HG02623 (cell line): ENCODE results near the gene HYKK.
"Not testable (repeated sequence)": the region's sequence is repeated elsewhere in the genome, so short reads cannot be mapped to it uniquely, and the experiment has no call there.

Experiments used
- ATAC-seq: cut with Tn5 transposase; IDR thresholded peaks from one replicate; pipeline ENCODE4 v1.9.1; 2021; ENCODE audit warnings: moderate library complexity; ENCODE audit not compliant: unreplicated experiment

HYKK gene, protein sequence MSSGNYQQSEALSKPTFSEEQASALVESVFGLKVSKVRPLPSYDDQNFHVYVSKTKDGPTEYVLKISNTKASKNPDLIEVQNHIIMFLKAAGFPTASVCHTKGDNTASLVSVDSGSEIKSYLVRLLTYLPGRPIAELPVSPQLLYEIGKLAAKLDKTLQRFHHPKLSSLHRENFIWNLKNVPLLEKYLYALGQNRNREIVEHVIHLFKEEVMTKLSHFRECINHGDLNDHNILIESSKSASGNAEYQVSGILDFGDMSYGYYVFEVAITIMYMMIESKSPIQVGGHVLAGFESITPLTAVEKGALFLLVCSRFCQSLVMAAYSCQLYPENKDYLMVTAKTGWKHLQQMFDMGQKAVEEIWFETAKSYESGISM

DNA sequence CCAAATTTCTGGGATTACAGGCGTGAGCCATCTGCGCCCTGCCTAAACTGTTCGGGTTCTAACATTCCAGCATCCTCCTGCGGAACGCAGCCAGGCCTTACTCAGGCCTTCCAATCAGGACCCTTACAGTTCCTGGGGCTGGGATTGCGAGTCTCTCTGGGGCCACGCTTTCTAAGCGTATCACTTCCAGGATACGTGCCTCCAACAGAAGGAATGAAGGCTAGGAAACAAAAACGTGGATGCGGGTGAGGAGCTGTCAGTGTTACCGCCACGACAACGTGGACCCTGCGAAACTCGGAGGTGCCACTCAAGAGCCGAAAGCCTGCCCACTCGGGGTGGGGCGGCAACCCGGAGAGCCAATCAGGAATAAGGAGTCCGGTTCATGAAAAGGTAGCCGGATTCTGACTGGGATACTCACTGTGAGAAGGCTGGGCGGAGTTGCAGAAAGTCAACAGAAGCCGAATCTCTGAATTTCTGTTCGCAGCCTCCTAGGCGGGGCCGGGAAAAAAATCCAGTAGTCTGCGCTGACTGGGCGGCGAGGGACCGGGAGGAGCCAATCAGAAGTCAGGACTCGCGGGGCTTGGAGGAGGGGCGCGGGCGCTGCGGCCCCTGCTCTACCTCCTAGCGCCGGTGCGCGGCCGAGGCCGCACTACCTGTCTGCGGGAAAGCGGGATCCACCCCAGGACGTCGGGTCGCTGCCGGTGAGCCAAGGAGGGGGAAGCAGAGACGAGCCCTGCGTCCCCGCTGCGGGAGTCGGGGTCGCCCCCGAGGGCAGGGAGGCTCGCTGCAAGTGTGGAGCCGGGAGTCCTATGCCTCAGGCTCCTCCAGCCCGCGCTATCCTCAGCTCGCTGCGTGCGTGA is at the start of gene HYKK:
HYKK (plus strand) TSS at position 607 of the 860 bp plus-strand sequence. CDS start 5,512 bp downstream, outside the sequence.
- ATAC-seq = peak; percentile 80

DNA sequence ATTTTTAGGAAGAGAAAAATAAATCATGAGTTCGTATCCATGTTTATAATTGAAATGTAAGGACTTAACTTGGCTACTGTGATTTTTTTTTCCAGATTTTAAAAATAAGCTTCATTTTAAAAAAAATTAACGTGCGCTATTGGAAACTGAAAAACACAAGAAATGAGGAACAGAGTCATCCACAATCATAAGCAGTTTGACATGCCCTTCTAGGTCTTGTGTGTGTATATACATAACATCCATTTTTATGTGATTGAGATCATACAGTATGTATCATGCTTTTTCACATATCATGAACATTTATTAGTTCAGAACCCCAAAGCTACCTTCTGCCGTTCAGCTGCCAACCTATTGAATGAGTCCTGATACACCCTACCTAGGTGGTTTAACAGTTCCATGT is 46.6 kb upstream of the HYKK start:
- no peak for ATAC-seq

DNA sequence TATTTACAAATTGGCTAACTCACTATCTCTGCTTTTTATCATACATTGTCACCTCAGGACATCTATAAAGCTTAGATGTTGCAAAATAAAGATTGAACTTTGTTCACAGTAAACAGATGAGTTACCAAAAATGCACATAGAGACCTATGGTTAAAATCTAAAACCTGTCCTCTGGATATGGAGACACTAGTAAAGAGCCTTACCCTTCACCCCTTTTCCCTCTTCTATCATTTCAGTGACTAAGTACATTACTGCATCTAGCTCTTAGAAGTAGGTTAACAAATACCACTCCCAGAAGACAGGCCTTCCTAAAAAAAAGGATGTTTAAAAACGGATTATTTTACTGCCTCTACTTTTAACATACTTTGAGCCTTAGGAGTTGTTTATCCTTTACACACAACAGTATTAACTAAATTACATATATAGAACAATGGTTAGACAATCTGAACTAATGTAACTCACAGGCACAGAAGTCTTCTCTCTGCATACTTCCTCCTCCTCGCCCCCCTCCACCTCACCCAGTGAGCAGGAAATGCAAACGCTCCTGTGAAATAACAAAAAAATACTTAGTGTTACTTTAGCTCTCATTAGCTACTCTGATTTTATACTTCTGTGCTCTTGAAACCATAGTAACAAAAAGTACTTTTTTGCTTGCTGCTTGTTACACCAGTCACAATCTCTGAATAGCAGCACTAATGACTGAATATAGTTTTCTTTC is 46.0 kb upstream of the HYKK start:
- ATAC-seq = no peak

DNA sequence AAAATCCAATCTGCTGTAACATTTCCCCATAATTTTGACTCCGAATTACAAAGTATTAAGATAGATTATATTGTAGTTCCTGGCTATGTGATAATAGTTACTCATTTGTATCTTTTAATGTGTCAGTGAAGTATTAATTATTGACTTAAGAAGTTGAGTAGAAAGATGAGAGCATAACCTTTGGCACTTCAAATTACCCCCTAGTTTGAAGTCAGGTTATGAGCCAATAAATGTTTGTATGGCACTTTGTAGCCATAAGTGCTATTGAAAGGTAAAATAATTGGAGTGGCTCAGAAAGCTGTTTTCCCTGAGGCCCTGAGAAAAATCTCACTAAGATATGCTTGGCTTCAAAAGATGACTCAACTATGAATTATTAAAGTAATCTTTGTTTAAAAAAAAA is 38.3 kb upstream of the HYKK start:
- ATAC-seq = no peak

DNA sequence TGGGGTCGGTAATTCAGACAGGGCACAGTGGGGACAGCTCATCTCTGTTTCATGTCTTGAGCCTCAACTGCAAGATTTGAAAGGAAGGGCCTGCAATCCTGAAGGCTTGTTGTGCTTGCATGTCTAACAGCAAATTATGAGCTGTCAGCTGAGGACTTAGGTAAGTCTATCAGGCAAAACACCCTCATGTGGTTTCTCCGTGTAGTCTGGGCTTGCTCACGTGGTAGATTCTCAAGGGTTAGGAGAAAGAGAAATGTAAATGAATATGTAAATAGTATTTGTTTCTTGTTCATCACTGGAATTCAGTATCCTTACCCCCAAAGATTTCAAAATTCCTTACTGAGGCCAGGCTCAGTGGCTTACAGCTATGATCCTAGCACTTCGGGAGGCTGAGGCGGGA is 30.1 kb upstream of the HYKK start:
- no peak for ATAC-seq

DNA sequence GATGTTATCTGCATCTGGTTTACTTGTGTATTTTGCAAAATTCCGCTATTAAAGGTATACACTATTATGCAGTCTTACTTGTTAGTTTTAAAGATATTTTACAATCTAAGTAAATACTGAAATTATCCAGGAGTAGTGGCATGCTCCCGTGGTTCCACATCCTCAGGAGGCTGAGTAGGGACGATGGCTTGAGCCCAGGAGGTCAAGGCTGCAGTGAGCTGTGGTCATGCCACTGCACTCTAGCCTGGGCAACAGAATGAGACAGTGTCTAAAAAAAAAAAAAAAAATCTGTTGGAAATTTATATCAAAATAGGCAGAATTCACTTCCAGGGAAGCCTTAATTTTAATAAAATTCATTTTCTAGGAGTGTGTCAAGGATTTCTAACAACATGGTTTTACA is 27.7 kb upstream of the HYKK start:
- ATAC-seq = no peak

DNA sequence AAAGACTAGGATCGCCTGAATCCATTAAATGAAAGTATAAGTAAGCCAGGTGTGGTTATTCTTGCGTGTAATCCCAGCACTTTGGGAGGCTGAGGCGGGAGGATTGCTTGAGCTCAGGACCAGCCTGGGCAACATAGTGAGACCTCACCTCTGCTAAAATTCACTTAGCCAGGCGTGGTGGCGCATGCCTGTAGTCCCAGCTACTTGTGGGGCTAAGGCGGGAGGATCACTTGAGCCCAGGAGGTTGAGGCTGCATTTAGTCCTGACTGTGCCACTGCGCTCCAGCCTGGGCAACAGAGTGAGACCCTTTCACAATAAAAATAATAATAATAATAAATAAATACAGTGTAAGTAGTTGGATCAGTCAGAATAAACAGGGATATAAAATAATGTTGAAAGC is 25.5 kb upstream of the HYKK start:
- ATAC-seq = no peak

DNA sequence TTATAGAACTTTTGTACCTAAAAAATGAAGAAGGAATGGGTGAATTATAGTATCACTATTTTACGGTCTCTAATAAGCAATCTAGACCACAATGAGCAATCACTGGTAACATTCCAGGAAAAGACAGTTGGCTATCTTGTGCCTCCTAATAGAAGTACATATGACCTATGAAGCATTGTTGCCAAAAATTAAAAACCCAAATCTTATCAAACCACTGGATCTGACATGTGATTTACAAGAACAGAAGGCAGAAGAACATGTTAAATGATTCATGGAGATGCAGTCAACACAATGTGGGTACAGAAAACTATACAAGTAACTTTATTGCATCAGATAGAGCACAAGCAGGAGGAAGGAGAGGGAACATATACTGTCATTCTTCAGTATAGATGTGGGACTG is 14.5 kb upstream of the HYKK start:
- ATAC-seq = no peak

DNA sequence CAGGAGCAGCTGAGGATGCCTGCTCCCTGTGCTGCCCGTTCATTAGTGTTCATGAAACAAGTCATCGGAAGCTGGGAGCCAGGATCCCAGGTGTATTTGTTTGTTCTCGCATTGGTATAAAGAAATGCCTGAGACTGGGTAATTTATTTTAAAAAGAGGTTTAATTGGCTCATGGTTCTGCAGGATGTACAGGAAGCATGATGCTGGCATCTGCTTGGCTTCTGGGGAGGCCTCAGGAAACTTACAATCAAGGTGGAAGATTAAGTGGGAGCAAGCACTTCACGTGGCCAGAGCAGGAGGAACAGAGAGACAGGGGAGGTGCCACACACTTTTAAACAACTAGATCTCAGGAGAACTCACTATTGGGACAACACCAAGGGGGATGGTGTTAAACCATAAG is 5.5 kb upstream of the HYKK start:
- ATAC-seq = no peak

DNA sequence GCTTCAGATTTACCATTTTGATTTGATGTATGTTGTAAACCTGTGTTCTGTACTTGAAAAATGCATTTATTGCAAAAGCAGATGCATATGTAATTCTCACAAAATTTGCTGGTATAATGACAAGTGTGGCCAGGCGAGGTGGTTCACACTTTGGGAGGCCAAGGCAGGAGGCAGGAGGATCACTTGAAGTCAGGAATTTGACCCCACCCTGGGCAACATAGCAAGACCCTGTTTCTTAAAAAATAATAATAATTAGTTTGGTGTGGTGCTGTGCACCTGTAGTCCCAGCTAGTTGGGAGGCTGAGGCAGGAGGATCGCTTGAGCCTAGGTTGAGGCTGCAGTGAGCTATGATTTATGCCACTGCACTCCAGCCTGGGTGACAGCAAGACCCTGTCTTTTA is 4.7 kb upstream of the HYKK start:
- no peak for ATAC-seq

DNA sequence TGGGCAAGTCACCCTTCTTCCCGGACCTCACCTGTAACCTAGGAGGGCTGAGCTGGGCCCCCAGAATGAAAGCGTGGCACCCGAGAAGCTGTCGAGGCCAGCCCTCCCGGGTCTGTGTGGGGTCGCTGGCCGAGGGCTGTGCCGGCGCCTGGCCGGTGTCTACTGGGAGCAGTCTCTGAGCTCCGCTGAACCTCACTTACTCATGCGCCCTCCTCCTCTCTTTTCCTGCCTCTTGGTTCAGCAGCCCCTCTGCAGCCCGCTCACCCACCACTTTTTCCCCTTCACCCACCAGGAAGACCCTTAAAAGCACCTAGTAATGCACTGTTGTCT is 419 bp downstream of the HYKK start:
- ATAC-seq = no peak

DNA sequence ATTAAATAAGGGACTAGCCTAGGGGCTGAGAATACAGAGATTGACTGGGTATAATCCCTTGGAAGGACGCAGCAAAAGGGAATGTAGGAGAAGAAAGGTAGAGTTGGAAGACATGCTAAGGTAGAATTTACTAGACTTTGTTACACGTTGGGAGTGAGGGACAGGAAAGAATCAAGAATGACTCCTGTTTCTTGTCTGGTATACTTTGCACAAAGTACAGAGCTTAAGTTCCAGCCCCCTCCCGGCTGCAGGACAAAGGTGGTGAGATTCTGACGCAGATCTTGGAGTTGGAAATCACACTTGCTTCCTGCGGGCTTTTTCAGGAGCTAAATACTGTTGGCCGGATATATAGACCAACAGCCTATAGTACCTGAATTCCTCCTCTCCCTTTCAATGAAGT is 895 bp downstream of the HYKK start:
- no peak for ATAC-seq

DNA sequence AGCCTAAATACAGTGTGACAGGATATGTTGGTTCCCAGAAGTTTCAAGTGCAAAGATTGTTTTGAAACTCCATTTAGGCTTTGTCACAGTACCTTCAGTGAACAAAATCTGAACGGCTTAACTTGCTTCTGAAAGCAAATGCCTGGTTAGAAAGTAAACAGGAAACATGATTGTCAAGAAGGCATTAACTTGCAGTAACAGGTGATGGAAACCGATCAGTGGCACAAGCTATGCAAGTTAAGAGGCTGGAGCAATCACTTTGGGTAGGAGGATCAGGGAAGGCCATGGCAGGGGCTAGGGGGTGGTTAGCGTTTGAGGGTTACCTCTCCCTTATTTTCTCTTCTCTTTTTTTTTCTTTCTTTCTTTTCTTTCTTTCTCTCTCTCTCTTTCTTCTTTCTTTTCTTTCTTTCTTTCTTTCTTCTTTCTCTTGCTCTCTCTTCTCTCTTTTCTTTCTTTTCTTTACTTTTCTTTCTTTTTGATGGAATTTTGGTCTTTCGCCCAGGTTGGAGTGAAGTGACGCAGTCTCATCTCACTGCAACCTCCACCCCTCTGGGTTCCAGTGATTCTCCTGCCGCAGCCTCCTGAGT is 2.4 kb downstream of the HYKK start:
- no peak for ATAC-seq

DNA sequence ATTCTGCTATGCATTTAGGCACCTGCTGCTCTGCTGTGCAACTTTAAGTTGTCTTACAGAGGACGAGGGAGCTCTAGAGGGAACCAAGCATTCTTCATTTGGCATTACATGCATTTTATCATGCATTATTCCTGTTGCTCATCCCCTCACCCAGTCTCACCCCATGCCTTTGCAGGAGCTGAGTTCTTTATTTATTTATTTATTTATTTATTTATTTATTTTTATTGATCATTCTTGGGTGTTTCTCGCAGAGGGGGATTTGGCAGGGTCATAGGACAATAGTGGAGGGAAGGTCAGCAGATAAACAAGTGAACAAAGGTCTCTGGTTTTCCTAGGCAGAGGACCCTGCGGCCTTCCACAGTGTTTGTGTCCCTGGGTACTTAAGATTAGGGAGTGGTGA is 12.7 kb downstream of the HYKK start:
- not testable (repeated sequence) for ATAC-seq

DNA sequence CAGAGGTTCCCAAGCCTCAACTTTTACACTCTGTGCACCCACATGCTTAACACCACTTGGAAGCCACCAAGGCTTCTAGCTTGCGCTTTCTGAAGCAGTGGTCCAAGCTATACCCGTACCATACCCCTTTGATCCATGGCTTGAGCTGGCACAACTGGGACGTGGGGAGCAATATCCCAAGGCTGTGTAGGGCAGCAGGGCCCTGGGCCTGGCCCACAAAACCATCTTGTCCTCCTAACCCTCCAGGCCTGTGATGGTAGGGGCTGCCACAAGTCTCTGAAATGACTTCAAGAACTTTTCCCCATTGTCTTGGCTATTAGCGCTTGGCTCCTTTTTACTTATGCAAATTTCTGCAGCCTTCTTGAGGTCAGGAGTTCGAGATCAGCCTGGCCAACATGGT is 16.9 kb downstream of the HYKK start:
- no peak for ATAC-seq

DNA sequence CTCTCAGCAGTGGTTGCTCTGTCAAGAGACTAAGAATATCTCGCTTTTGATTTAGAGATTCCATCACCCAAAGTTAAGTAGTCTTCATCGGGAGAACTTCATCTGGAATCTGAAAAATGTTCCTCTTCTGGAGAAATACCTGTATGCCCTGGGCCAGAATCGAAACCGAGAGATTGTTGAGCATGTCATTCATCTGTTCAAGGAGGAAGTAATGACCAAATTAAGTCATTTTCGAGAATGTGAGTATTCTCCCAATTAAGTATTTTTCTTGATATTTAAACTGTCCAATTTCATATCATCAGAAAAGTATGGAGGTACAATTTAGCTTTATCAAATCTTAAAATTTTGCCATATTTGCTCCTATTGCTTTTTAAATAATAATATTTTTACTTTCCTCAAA is 19.9 kb downstream of the HYKK start:
- no peak for ATAC-seq

DNA sequence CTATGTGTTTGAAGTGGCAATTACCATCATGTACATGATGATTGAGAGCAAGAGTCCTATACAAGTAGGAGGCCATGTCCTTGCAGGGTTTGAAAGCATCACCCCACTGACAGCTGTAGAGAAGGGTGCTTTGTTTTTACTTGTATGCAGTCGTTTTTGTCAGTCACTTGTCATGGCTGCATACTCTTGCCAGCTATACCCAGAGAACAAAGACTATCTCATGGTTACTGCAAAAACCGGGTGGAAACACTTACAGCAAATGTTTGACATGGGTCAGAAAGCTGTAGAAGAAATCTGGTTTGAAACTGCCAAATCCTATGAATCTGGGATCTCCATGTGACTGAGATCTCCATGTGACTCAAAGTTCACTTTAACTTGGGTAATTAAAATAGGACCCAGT is 26.0 kb downstream of the HYKK start:
- no peak for ATAC-seq

DNA sequence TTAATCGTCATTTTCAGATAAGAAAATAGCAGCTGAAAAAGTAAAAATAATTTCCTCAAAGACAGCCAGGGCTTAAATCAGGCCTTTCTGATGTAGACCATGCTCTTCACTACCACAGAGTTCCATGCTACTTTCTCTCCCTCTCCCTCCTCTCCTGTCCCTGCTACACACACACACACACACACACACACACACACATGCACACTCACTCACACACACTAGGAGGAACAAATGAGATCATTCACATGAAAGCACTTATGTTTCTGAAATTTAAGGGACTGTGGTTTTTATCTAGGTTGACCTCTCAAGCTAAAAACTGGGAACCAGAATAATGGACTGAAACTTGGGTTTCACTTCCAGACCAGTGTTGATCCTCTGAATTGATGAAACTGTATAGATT is 28.8 kb downstream of the HYKK start:
- no peak for ATAC-seq

DNA sequence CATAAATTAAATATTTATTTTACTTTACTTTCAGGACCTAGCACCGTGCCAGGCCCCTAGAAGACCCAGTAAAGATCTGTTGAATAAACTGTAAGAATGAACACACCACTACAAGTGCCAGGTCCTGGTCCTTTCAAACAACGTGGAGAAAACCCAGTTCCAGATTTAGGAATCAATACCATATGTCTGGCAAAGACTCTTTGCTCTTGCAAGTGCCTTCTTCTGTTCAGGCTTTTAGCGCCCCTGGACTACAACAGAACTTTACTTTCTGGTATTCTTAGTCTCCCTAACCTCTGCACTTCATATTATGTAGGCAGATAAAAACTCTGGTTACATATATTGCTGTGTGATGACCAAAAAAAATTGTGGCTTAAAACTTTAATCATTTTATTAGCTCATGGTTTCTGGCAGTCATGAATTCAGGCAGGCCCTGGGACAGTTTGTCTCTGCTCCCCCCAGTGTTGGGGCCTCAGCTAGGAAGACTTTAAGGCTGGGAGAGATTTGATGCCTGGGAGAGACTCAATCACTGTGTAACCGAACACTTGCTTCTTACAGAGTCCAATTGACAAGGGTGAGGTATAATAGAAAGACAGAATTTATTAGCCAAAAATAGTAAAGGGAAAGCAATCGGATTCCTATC is 30.0 kb downstream of the HYKK start:
- no peak for ATAC-seq

DNA sequence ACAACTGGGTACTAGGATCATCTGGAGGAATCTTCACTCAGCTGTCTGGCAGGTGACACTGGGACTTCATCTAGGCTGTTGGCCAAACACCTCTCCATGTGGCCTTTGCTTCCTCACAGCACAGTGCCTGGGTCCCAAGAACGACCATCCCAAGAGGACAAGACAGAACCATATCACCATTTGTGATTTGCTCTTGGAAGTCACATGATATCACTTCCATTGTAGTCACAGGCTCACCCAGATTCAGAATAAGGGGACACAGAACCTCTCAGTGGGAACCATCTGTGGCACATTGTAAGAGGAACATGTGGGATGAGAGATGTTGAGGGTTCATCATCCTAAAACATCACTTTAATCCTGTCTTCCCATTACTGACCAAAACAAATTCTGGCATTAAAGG is 31.0 kb downstream of the HYKK start:
- ATAC-seq = no peak
